CD4-positive, alpha-beta T cell (primary cell): ENCODE results near the gene TBC1D7. TPM values are rescaled to one million over a fixed set of nuclear protein-coding genes. Genes with fewer than 3 reads are reported as not detected.

ENCODE experiments used
- ATAC-seq: fragments of 200-7000 bp; cut with Tn5 transposase; one replicate; pipeline ENCODE4 v1.10.0; 2022; ENCODE audit warnings: mild to moderate bottlenecking; ENCODE audit not compliant: poor library complexity
- CTCF ChIA-PET: fragments of 350-600 bp; sonication (Branson Sonifier 250); formaldehyde crosslinking; loops from one replicate; lab custom pipeline; 2021; ENCODE audit warnings: antibody characterized with exemption, inconsistent platforms; lab: Charles Lee
- POLR2A ChIA-PET: fragments of 350-600 bp; sonication (Branson Sonifier 250); formaldehyde crosslinking; loops from one replicate; lab custom pipeline; 2021; ENCODE audit warnings: antibody characterized with exemption, inconsistent platforms; lab: Charles Lee
- DNase-seq, 14 experiments: peaks; one replicate each; pipeline ENCODE4 v3.0.0-alpha.2; 2013 to 2020; ENCODE audit warnings: mixed read lengths in 2 of 14
- H3K27ac ChIP-seq, 2 donors: one replicate each; pipeline versions ENCODE4 v1.5.1 to v1.7.0; 2013; ENCODE audit warnings: low read length in 2 of 2, low read depth in 1 of 2, mild to moderate bottlenecking in 1 of 2
- H3K27me3 ChIP-seq, 2 experiments: 1 replicate in 1 of 2; 2 replicates in 1 of 2; pipeline versions ENCODE4 v1.6.1 to v1.7.0; 2013; ENCODE audit warnings: low read length in 2 of 2, control low read depth in 1 of 2, mild to moderate bottlenecking in 1 of 2, moderate library complexity in 1 of 2; ENCODE audit not compliant: insufficient read depth in 2 of 2, control insufficient read depth in 1 of 2
- H3K36me3 ChIP-seq: one replicate; pipeline ENCODE4 v1.6.1; 2013; ENCODE audit warnings: low read length, control low read depth; ENCODE audit not compliant: insufficient read depth
- H3K4me1 ChIP-seq: one replicate; pipeline ENCODE4 v1.6.1; 2013; ENCODE audit warnings: low read length, control low read depth; ENCODE audit not compliant: insufficient read depth
- H3K4me3 ChIP-seq: one replicate; pipeline ENCODE4 v1.5.1; 2013; ENCODE audit warnings: mild to moderate bottlenecking, low read length, moderate library complexity
- H3K9me3 ChIP-seq, 2 experiments: 1 replicate in 1 of 2; 2 replicates in 1 of 2; pipeline versions ENCODE4 v1.6.1 to v1.7.0; 2013; ENCODE audit warnings: low read length in 2 of 2, mild to moderate bottlenecking in 2 of 2, control low read depth in 1 of 2, moderate library complexity in 1 of 2; ENCODE audit not compliant: control insufficient read depth in 1 of 2, insufficient read depth in 1 of 2
- H3K27ac Mint-ChIP-seq: one replicate; pipeline ENCODE4 v1.8.0; 2020; ENCODE audit warnings: mixed read lengths
- H3K27me3 Mint-ChIP-seq: one replicate; pipeline ENCODE4 v1.8.0; 2021; ENCODE audit warnings: mixed read lengths
- H3K36me3 Mint-ChIP-seq: one replicate; pipeline ENCODE4 v1.8.0; 2021; ENCODE audit warnings: low read depth, mixed read lengths
- H3K4me1 Mint-ChIP-seq: one replicate; pipeline ENCODE4 v1.8.0; 2021; ENCODE audit warnings: low read depth, mixed read lengths
- H3K4me3 Mint-ChIP-seq: one replicate; pipeline ENCODE4 v1.8.0; 2020; ENCODE audit warnings: mild to moderate bottlenecking, mixed read lengths
- H3K9me3 Mint-ChIP-seq: one replicate; pipeline ENCODE4 v1.8.0; 2020; ENCODE audit warnings: mixed read lengths
- intact Hi-C, 2 experiments: fragments of 100-400 bp; cut with DNase I in 1 of 2; cut with micrococcal nuclease in 1 of 2; formaldehyde crosslinking; loops; one replicate each; pipeline versions ENCODE4 v1.15.1 to v1.9.0; 2023 to 2025; cut with DNase I, micrococcal nuclease
- total RNA-seq, 174 experiments: library from RNA in 2 of 174; stranded (reverse) in 2 of 174; gene quantifications; one replicate each; pipeline ENCODE4 v1.2.3 and lab custom pipeline; 2021 to 2026
- TF ChIP-seq, protein P1 (sequence below): fragments of 200-600 bp; IDR thresholded peaks from one replicate; pipeline ENCODE4 v1.8.0; 2022; ENCODE audit warnings: antibody characterized with exemption, mild to moderate bottlenecking

The TBC1D7 gene
- total RNA-seq, 2 experiments from 2014 or later: 10.2 to 12.3 TPM

DNA sequence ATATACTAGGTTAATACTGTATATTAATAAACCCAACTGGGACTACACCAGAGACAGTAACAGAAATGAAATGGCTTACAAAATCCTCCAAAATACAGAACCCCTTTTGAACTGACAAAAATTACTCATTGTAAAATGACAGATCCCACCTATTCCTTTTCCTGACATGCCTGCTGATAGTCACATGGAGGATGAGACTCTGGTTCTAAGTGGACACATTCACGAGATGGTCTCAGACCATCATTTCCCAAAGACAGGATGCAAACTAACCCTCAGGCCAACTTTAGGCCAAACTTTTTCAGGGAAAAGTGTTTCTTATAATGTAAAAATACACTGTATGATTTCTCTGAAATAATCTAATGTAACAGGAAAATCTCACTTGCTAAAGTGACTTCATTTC lies 22.5 kb downstream of the TBC1D7 start:
- ChIA-PET CTCF (no interaction called here), POLR2A (no interaction called here)
- Histone ChIP-seq H3K27me3 (no peaks in the 10 kb centered on the region), H3K27ac (no peak overlapping the region), H3K4me3 (no peak overlapping the region), H3K4me1 (peaks cover 14% of the 10 kb centered on the region), H3K36me3 (peaks cover 72% of the 10 kb centered on the region), H3K9me3 (no peaks in the 10 kb centered on the region)
- no peak for DNase-seq
- TF ChIP-seq, protein P1, sequence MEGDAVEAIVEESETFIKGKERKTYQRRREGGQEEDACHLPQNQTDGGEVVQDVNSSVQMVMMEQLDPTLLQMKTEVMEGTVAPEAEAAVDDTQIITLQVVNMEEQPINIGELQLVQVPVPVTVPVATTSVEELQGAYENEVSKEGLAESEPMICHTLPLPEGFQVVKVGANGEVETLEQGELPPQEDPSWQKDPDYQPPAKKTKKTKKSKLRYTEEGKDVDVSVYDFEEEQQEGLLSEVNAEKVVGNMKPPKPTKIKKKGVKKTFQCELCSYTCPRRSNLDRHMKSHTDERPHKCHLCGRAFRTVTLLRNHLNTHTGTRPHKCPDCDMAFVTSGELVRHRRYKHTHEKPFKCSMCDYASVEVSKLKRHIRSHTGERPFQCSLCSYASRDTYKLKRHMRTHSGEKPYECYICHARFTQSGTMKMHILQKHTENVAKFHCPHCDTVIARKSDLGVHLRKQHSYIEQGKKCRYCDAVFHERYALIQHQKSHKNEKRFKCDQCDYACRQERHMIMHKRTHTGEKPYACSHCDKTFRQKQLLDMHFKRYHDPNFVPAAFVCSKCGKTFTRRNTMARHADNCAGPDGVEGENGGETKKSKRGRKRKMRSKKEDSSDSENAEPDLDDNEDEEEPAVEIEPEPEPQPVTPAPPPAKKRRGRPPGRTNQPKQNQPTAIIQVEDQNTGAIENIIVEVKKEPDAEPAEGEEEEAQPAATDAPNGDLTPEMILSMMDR: no peak
- intact Hi-C loops: no loop called here
- ATAC-seq: no peak
- no peaks in the 10 kb centered on the region for H3K9me3 Mint-ChIP-seq
- H3K27me3 Mint-ChIP-seq: no peaks in the 10 kb centered on the region
- no peak overlapping the region for H3K27ac Mint-ChIP-seq
- H3K4me1 Mint-ChIP-seq: peaks cover 19% of the 10 kb centered on the region
- H3K36me3 Mint-ChIP-seq: peaks cover 91% of the 10 kb centered on the region
- H3K4me3 Mint-ChIP-seq: no peak overlapping the region

DNA sequence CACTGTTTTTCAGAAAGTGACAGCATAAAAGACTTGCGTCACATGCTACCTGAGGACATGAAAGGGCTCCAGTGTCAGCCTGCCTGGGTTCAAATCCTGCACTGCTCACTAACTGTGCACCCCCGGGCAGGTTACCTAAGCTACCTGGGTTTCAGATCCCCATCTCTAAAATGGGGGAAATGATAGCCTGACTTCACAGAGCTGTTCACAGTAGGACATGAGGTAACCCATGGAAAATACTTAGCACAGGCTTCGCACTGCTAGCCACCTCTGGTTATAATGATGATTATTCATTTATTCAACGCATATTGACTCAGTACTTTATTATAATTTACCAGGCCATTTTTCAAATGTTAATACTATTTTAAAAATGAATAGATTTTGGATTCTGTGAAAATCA lies 23.0 kb downstream of the TBC1D7 start:
- Histone ChIP-seq H3K27me3 (no peaks in the 10 kb centered on the region), H3K27ac (no peak overlapping the region), H3K36me3 (peaks cover 72% of the 10 kb centered on the region), H3K4me3 (no peak overlapping the region), H3K9me3 (no peaks in the 10 kb centered on the region), H3K4me1 (peaks cover 14% of the 10 kb centered on the region)
- no peaks in the 10 kb centered on the region for H3K27me3 Mint-ChIP-seq
- no peak overlapping the region for H3K4me3 Mint-ChIP-seq
- no peak overlapping the region for H3K27ac Mint-ChIP-seq
- no peaks in the 10 kb centered on the region for H3K9me3 Mint-ChIP-seq
- DNase-seq (no peak), ATAC-seq (no peak)
- CTCF ChIA-PET: no interaction called here
- POLR2A ChIA-PET: no interaction called here
- H3K36me3 Mint-ChIP-seq: peaks cover 94% of the 10 kb centered on the region
- intact Hi-C loops: no loop called here
- H3K4me1 Mint-ChIP-seq: peaks cover 19% of the 10 kb centered on the region
- TF ChIP-seq, protein P1: no peak

DNA sequence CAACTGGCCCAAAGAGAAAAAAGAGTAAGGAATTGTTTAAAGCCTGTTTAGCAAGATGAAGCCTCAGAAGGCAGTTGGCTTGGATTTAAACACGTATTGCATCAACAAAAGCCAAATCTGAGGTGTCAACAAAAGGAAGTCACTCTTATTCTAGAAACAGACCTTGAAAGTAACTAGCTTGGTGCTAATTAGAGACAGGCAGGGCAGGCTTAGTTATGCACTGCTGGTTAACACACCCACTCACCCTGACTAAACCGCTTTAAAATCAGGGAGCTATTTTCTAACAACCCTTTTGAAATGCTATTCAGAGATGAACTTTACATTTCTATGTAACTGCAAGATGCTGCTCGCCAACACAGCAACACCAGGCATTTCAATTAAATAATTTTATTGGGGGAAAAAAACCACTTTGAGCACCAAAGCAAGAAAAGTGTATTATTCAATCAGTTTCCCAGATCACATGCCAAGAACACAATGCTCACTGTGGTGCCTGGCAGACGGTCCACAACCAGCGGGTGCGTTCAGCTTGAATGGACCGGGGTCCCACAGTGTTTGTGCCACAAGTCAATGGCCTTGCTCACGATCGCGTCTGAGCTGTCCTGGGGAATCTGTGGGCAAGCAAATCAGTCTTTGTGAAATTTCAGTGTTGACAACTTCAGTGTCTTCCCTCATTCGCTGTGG lies 23.6 kb downstream of the TBC1D7 start:
- intact Hi-C loops: no loop called here
- POLR2A ChIA-PET: no interaction called here
- H3K4me3 ChIP-seq: no peak overlapping the region
- DNase-seq: peak in 1 of 14 experiments; percentile 4
- H3K36me3 ChIP-seq: peaks cover 77% of the 10 kb centered on the region
- Mint-ChIP-seq H3K4me3 (no peak overlapping the region), H3K4me1 (peaks cover 19% of the 10 kb centered on the region), H3K9me3 (no peaks in the 10 kb centered on the region), H3K27ac (no peak overlapping the region), H3K27me3 (no peaks in the 10 kb centered on the region), H3K36me3 (peaks cover 95% of the 10 kb centered on the region)
- no peak for ATAC-seq
- no peaks in the 10 kb centered on the region for H3K27me3 ChIP-seq
- H3K4me1 ChIP-seq: peaks cover 14% of the 10 kb centered on the region
- no peaks in the 10 kb centered on the region for H3K9me3 ChIP-seq
- no peak overlapping the region for H3K27ac ChIP-seq
- CTCF ChIA-PET: no interaction called here
- TF ChIP-seq, protein P1: no peak
